Panc1 (cell line): Measurements from ENCODE around the gene EPB41L5. TPM values are rescaled to one million over a fixed set of nuclear protein-coding genes. Genes with fewer than 3 reads are reported as not detected.

Experiments
- ATAC-seq: fragments of 200-7000 bp; cut with Tn5 transposase; 2 replicates; pipeline ENCODE4 v1.9.1; 2020; ENCODE audit warnings: mild to moderate bottlenecking, moderate library complexity
- BruUV-seq: library from RNA; stranded (reverse); fragments of 400-500 nt; replicated peaks from 2 replicates; lab custom pipeline; 2021; lab: Mats Ljungman, UMichigan
- CTCF ChIA-PET: fragments of 300-600 bp; sonication (Branson Sonifier 250); formaldehyde crosslinking; loops from one replicate; lab custom pipeline; 2022; ENCODE audit warnings: antibody characterized with exemption; lab: Charles Lee
- POLR2A ChIA-PET: fragments of 300-600 bp; sonication (Branson Sonifier 250); formaldehyde crosslinking; loops from one replicate; lab custom pipeline; 2022; ENCODE audit warnings: antibody characterized with exemption; lab: Charles Lee
- DNase-seq: peaks from one replicate; pipeline ENCODE4 v3.0.0-alpha.2; 2010; ENCODE audit warnings: low read depth, low spot score
- H3K27ac ChIP-seq: 2 replicates; pipeline ENCODE4 v1.5.1; 2011; ENCODE audit warnings: mild to moderate bottlenecking, low read length, inconsistent platforms
- H3K27me3 ChIP-seq: fragments of 200-500 bp; sonication (Bioruptor generic); 2 replicates; pipeline ENCODE4 v1.6.0; 2014; ENCODE audit warnings: low read length, inconsistent platforms; ENCODE audit not compliant: control insufficient read depth, insufficient read depth
- H3K36me3 ChIP-seq: fragments of 200-500 bp; sonication (Bioruptor generic); 2 replicates; pipeline ENCODE4 v1.5.1; 2014; ENCODE audit warnings: inconsistent platforms, mild to moderate bottlenecking, low read length, moderate library complexity; ENCODE audit not compliant: control insufficient read depth, insufficient read depth
- H3K4me1 ChIP-seq: 2 replicates; pipeline ENCODE4 v1.5.1; 2011; ENCODE audit warnings: inconsistent platforms, mild to moderate bottlenecking, low read length, moderate library complexity; ENCODE audit not compliant: control insufficient read depth, insufficient read depth
- H3K4me3 ChIP-seq, 2 experiments: 2 replicates each; pipeline ENCODE4 v1.5.1; 2011 to 2012; ENCODE audit warnings: low read depth in 2 of 2, low read length in 2 of 2, mild to moderate bottlenecking in 2 of 2, inconsistent platforms in 1 of 2, moderate library complexity in 1 of 2
- H3K9me3 ChIP-seq: fragments of 200-500 bp; sonication (Bioruptor generic); 2 replicates; pipeline ENCODE4 v1.5.1; 2014; ENCODE audit warnings: low read depth, mild to moderate bottlenecking, inconsistent platforms, low read length, moderate library complexity; ENCODE audit not compliant: control insufficient read depth, insufficient read depth
- POLR2AphosphoS5 ChIP-seq: IDR thresholded peaks from 2 replicates; pipeline ENCODE4 v1.6.1; 2012; ENCODE audit warnings: mild to moderate bottlenecking, low read depth, low read length, moderate library complexity
- SIN3A ChIP-seq: IDR thresholded peaks from 2 replicates; pipeline ENCODE4 v1.6.1; 2012; ENCODE audit warnings: low read depth, mild to moderate bottlenecking, low read length, moderate library complexity, borderline replicate concordance; ENCODE audit not compliant: insufficient read depth
- TCF7L2 ChIP-seq: IDR thresholded peaks from 2 replicates; pipeline ENCODE4 v1.6.1; 2011; ENCODE audit warnings: mild to moderate bottlenecking, low read depth, low read length, inconsistent platforms
- in situ Hi-C: cut with HindIII; loops from 2 replicates; pipeline ENCODE4 v1.10.0; 2016; ENCODE audit warnings: low sequenced_read_pairs, low pct_unique_long_range_greater_than_20kb
- intact Hi-C: fragments of 100-400 bp; cut with micrococcal nuclease; formaldehyde crosslinking; loops from one replicate; pipeline ENCODE4 v1.10.0; 2022; ENCODE audit not compliant: unreplicated experiment
- total RNA-seq: library from RNA; stranded (reverse); gene quantifications from one replicate; pipeline ENCODE4 v1.2.1, GENCODE V29; 2021; ENCODE audit not compliant: unreplicated experiment
- TF ChIP-seq, protein P1 (sequence below): fragments of 450-650 bp; IDR thresholded peaks from 2 replicates; pipeline ENCODE4 v1.5.1; 2017; ENCODE audit warnings: mild to moderate bottlenecking
- TF ChIP-seq, protein P2 (sequence below), 2 experiments: IDR thresholded peaks; 2 replicates each; pipeline ENCODE4 v1.6.1; 2011 to 2012; ENCODE audit warnings: low read depth in 2 of 2, control low read depth in 1 of 2, low read length in 1 of 2, mild to moderate bottlenecking in 1 of 2, moderate library complexity in 1 of 2; ENCODE audit not compliant: insufficient read depth in 1 of 2

EPB41L5 gene
- total RNA-seq, 1 experiment from 2014 or later = 42.2 TPM

DNA sequence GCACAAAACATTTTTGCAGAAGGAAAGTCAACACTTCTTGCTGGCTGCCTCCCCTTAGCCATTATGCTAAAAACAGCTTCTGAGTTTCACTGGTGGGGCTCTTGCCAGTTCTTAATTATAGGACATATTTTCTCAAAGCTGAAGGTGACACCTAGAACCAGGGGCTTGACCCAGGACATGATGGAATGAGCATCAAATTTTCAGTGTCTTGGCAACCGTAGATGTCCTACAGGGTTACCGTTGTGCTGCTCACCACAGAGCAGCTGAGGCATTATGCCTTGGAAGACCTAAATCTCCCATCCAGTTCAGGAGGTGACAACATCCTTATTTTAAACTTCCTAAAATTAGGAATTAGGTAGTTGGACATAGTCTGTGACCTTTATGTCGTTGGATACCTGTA lies 163.6 kb downstream of the EPB41L5 start:
- no peaks in the 10 kb centered on the region for H3K9me3 ChIP-seq
- no peak overlapping the region for H3K4me3 ChIP-seq
- intact Hi-C loops (loop anchor here (10.0 kb wide), 1 partner anchor 352 kb away; no protein-coding TSS in a partner anchor), in situ Hi-C loops (no loop called here)
- BruUV-seq = no TSS peak
- DNase-seq (no peak), ATAC-seq (no peak)
- no peaks in the 10 kb centered on the region; the same call in 1 of the 2 replicates for H3K36me3 ChIP-seq
- TF ChIP-seq, protein P1, sequence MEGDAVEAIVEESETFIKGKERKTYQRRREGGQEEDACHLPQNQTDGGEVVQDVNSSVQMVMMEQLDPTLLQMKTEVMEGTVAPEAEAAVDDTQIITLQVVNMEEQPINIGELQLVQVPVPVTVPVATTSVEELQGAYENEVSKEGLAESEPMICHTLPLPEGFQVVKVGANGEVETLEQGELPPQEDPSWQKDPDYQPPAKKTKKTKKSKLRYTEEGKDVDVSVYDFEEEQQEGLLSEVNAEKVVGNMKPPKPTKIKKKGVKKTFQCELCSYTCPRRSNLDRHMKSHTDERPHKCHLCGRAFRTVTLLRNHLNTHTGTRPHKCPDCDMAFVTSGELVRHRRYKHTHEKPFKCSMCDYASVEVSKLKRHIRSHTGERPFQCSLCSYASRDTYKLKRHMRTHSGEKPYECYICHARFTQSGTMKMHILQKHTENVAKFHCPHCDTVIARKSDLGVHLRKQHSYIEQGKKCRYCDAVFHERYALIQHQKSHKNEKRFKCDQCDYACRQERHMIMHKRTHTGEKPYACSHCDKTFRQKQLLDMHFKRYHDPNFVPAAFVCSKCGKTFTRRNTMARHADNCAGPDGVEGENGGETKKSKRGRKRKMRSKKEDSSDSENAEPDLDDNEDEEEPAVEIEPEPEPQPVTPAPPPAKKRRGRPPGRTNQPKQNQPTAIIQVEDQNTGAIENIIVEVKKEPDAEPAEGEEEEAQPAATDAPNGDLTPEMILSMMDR = no peak
- TF ChIP-seq, protein P2, sequence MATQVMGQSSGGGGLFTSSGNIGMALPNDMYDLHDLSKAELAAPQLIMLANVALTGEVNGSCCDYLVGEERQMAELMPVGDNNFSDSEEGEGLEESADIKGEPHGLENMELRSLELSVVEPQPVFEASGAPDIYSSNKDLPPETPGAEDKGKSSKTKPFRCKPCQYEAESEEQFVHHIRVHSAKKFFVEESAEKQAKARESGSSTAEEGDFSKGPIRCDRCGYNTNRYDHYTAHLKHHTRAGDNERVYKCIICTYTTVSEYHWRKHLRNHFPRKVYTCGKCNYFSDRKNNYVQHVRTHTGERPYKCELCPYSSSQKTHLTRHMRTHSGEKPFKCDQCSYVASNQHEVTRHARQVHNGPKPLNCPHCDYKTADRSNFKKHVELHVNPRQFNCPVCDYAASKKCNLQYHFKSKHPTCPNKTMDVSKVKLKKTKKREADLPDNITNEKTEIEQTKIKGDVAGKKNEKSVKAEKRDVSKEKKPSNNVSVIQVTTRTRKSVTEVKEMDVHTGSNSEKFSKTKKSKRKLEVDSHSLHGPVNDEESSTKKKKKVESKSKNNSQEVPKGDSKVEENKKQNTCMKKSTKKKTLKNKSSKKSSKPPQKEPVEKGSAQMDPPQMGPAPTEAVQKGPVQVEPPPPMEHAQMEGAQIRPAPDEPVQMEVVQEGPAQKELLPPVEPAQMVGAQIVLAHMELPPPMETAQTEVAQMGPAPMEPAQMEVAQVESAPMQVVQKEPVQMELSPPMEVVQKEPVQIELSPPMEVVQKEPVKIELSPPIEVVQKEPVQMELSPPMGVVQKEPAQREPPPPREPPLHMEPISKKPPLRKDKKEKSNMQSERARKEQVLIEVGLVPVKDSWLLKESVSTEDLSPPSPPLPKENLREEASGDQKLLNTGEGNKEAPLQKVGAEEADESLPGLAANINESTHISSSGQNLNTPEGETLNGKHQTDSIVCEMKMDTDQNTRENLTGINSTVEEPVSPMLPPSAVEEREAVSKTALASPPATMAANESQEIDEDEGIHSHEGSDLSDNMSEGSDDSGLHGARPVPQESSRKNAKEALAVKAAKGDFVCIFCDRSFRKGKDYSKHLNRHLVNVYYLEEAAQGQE (IDR thresholded peaks at IDR 0.05; ENCODE audit: insufficient read depth in 1 of 2, low read depth in 2 of 2, low read length in 1 of 2) = no peak
- TF ChIP-seq POLR2AphosphoS5 = no peak
- TF ChIP-seq TCF7L2 = no peak
- TF ChIP-seq SIN3A = no peak
- H3K27ac ChIP-seq = no peak overlapping the region
- H3K4me1 ChIP-seq = no peaks in the 10 kb centered on the region
- H3K27me3 ChIP-seq = no peaks in the 10 kb centered on the region
- ChIA-PET CTCF (no interaction called here), POLR2A (no interaction called here)

DNA sequence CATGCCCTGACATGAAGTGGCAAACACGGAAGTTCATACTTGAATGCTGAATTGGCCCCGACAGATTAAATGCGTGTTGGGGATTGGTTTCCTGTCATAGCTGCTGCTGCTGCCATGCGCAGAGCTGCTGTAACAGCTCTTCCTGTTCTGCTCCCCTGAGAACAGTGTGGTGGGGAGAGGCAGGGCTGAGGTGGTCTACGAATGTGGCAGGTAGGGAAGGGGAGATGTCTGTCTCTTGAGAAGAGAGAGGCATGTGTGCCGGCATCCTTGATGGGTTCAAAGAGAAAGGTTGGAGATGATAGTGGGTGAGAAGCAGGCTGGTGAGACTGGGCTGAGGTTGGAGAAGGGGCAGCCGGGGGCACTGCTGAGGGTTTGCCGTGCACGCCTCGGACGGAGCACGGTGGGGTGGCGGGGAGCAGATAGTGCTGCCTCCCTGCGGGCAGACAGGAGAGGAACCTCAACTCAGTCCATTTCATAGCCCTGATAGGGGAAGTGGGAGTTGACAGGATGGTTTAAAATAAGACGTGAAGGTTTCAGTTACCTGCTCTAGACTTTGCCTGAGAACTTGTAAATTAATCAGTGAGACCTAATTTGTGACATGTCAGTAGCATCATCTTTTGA lies 164.2 kb downstream of the EPB41L5 start:
- ChIA-PET CTCF (no interaction called here), POLR2A (no interaction called here)
- no peaks in the 10 kb centered on the region for H3K4me1 ChIP-seq
- ATAC-seq (no peak), DNase-seq (no peak)
- no peaks in the 10 kb centered on the region for H3K9me3 ChIP-seq
- in situ Hi-C loops = no loop called here
- no peak overlapping the region for H3K27ac ChIP-seq
- no peaks in the 10 kb centered on the region; the same call in 1 of the 2 replicates for H3K36me3 ChIP-seq
- intact Hi-C loops = loop anchor here (10.0 kb wide), 1 partner anchor 352 kb away; no protein-coding TSS in a partner anchor
- H3K4me3 ChIP-seq = no peak overlapping the region
- no peaks in the 10 kb centered on the region for H3K27me3 ChIP-seq
- TF ChIP-seq, protein P2 (IDR thresholded peaks at IDR 0.05; ENCODE audit: insufficient read depth in 1 of 2, low read depth in 2 of 2, low read length in 1 of 2) = no peak
- TF ChIP-seq, protein P1 = no peak
- TF ChIP-seq POLR2AphosphoS5 (no peak), SIN3A (no peak), TCF7L2 (no peak)
- BruUV-seq = no TSS peak
